GM20000 (cell line): ENCODE measurements around the gene PRDM1.

Experiments used
- DNase-seq: peaks from one replicate; pipeline ENCODE4 v3.0.0; 2012; ENCODE audit warnings: low spot score
- TF ChIP-seq, protein P1 (sequence below): IDR thresholded peaks from 2 replicates; pipeline ENCODE4 v1.5.1; 2012; ENCODE audit warnings: mild to moderate bottlenecking, control low read depth; ENCODE audit errors: extremely low read depth, missing control alignments

PRDM1 gene

DNA sequence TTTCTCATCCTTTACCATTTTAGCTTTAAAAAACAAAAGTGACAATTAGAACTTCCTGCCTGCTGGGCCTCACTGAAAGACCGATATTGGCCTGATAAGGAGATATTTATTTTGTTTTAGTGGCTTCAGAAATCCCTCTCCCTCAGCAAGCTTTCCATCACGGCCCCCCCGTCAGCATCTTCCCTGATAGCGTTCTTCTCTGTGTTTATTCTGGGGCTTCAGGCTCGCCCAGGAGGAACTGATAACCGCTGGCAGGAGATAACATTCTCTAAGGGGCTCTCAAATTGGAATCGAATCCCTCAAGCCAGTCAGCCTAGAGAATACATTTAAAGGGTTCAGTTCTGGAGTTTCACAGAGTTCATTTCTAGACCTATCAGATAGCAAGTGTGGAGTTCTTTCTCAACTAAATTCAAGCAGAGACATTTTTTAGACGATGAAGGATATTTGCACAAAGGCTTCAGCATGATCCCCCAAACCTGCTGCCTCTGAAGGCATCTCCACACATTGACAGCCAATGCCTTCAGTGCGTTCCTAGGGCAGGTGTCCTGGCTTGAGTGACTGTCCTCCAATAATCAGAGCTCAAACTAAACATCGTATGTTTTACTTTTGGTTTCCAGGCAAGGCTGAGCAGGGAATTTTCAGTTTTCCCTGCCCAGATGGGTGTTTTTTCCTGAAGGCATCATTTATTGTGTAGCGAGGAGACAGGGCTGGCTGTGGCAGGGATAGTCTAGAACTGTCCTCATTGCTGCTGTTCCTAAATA is 17.0 kb downstream of the PRDM1 start:
- no peak for DNase-seq
- TF ChIP-seq, protein P1, sequence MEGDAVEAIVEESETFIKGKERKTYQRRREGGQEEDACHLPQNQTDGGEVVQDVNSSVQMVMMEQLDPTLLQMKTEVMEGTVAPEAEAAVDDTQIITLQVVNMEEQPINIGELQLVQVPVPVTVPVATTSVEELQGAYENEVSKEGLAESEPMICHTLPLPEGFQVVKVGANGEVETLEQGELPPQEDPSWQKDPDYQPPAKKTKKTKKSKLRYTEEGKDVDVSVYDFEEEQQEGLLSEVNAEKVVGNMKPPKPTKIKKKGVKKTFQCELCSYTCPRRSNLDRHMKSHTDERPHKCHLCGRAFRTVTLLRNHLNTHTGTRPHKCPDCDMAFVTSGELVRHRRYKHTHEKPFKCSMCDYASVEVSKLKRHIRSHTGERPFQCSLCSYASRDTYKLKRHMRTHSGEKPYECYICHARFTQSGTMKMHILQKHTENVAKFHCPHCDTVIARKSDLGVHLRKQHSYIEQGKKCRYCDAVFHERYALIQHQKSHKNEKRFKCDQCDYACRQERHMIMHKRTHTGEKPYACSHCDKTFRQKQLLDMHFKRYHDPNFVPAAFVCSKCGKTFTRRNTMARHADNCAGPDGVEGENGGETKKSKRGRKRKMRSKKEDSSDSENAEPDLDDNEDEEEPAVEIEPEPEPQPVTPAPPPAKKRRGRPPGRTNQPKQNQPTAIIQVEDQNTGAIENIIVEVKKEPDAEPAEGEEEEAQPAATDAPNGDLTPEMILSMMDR: no peak

DNA sequence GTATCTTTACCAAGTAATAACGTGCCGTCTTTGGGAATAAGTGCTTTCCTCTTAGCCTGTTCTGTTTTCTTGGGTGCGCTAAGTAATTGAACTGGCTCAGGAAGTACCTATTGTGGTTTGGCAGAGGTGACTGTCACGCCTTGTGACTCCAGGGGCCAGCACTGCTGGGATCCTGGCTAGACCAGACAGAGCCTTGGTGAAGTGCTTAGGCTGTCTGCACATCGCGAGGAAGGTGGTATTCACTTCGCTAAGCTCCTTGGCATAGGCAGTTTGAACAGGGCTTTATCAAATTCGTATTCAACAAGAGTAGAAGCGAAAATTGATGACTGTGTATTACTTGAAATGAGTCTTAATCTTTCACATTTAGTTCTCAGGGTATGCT is 17.6 kb downstream of the PRDM1 start:
- TF ChIP-seq, protein P1: no peak
- DNase-seq: no peak

DNA sequence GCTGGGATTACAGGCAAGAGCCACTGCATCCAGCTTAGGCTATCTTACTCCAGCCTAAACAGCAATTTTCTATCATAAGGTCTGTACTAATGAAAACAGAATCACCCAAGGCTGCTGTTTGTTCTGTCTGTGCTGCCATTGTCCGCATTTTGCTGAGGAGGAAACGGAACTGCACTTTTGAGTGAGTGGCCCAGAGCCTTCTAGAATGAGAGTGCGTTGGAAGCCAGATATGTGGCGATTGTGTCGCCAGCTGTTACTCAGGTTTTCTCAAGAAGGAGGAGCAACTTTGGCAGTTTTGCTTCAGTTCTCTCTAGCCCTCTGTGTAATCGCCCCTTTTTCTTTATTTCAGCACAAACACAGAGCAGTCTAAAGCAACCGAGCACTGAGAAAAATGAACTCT is 18.3 kb downstream of the PRDM1 start:
- TF ChIP-seq, protein P1: no peak
- DNase-seq: no peak

DNA sequence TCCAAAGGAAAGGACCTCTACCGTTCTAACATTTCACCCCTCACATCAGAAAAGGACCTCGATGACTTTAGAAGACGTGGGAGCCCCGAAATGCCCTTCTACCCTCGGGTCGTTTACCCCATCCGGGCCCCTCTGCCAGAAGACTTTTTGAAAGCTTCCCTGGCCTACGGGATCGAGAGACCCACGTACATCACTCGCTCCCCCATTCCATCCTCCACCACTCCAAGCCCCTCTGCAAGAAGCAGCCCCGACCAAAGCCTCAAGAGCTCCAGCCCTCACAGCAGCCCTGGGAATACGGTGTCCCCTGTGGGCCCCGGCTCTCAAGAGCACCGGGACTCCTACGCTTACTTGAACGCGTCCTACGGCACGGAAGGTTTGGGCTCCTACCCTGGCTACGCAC is 18.8 kb downstream of the PRDM1 start:
- DNase-seq: no peak
- TF ChIP-seq, protein P1: no peak

DNA sequence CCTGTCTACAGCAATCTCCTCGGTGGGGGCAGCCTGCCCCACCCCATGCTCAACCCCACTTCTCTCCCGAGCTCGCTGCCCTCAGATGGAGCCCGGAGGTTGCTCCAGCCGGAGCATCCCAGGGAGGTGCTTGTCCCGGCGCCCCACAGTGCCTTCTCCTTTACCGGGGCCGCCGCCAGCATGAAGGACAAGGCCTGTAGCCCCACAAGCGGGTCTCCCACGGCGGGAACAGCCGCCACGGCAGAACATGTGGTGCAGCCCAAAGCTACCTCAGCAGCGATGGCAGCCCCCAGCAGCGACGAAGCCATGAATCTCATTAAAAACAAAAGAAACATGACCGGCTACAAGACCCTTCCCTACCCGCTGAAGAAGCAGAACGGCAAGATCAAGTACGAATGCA is 19.4 kb downstream of the PRDM1 start:
- DNase-seq: no peak
- TF ChIP-seq, protein P1: no peak

DNA sequence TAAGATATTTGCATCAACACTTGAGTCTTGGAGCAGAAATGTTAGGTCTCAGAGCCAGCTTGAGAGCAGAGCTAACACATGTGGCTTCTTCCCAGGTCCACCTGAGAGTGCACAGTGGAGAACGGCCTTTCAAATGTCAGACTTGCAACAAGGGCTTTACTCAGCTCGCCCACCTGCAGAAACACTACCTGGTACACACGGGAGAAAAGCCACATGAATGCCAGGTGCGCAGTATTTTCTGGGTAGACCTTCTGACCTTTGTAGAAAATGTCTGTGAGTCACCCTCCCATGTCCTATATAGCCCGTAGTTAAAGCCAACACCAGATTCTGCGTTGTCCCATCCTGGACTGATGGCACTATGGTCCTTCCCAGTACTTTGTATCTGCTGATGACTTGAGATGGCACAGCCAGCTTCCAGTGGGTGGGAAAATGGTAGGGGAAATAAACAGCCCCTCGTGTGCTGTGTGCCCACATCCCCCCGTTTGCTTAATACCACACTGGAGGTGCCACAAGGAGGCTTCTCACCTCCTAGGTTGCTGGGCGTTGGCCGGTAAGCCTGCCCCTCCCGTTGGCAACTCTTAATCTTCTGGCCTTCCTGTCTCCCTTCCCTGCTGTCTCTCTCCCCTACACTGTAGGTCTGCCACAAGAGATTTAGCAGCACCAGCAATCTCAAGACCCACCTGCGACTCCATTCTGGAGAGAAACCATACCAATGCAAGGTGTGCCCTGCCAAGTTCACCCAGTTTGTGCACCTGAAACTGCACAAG is 20.3 kb downstream of the PRDM1 start:
- TF ChIP-seq, protein P1: no peak
- no peak for DNase-seq

DNA sequence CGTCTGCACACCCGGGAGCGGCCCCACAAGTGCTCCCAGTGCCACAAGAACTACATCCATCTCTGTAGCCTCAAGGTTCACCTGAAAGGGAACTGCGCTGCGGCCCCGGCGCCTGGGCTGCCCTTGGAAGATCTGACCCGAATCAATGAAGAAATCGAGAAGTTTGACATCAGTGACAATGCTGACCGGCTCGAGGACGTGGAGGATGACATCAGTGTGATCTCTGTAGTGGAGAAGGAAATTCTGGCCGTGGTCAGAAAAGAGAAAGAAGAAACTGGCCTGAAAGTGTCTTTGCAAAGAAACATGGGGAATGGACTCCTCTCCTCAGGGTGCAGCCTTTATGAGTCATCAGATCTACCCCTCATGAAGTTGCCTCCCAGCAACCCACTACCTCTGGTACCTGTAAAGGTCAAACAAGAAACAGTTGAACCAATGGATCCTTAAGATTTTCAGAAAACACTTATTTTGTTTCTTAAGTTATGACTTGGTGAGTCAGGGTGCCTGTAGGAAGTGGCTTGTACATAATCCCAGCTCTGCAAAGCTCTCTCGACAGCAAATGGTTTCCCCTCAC is 21.0 kb downstream of the PRDM1 start:
- TF ChIP-seq, protein P1: no peak
- DNase-seq: no peak
